ENCODE measurements around the gene DLG2. TPM values are rescaled to one million over a fixed set of nuclear protein-coding genes. Genes with fewer than 3 reads are reported as not detected.

The DLG2 gene
- total and polyA plus RNA-seq, 12 donors = 1.0 to 14.8 (median 7.4) TPM

DNA sequence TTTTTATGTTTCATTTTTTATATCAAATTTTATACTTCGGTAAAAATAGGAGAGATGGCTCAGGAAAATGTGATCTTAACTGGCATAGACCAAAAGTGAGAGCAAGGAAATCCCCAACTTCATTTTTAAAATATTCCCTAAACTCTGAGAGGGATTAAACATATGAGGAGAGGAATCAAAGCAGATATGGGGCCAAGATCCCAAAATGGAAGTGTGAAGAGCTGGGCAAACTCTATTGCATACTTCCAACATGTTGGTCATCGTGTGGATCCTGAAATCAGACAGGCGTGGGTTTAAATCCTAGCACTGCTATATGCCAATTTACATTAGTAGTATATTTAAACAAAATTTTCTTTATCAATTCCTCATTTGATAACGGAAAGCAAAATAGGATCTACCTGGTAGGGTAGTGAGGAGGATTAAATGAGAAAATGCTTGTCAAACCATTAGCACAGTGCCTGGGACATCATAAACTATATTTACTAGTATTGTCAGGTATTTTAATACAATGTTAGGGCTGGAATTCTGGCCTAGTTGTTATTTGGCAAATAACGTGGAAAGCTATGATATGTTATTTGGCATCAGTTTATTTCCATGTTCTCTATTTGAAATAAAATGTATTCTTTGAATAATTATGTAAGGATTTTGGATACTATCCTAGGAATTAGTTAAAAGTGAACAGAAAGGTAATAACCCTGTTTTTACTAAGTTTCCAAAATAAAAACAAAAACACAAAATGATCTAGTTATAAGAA, 1948.1 kb downstream of the DLG2 start:
- H3K4me3 ChIP-seq = no peak overlapping the region
- H3K27ac ChIP-seq = no peak overlapping the region
- TF ChIP-seq, protein P1, sequence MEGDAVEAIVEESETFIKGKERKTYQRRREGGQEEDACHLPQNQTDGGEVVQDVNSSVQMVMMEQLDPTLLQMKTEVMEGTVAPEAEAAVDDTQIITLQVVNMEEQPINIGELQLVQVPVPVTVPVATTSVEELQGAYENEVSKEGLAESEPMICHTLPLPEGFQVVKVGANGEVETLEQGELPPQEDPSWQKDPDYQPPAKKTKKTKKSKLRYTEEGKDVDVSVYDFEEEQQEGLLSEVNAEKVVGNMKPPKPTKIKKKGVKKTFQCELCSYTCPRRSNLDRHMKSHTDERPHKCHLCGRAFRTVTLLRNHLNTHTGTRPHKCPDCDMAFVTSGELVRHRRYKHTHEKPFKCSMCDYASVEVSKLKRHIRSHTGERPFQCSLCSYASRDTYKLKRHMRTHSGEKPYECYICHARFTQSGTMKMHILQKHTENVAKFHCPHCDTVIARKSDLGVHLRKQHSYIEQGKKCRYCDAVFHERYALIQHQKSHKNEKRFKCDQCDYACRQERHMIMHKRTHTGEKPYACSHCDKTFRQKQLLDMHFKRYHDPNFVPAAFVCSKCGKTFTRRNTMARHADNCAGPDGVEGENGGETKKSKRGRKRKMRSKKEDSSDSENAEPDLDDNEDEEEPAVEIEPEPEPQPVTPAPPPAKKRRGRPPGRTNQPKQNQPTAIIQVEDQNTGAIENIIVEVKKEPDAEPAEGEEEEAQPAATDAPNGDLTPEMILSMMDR (IDR thresholded peaks at IDR 0.05) = no peak
- no peaks in the 10 kb centered on the region for H3K9me3 ChIP-seq
- peaks cover 0 to 8% (median 0%) of the 10 kb centered on the region in 9 donors for H3K4me1 ChIP-seq
- no peaks in the 10 kb centered on the region for H3K36me3 ChIP-seq
- no peak for ATAC-seq
- intact Hi-C loops (cut with DNase I) = no loop called here
- WGBS, 2 donors = 91 to 92% methylated on average over 5 of the region's 5 CpGs
- DNase-seq = no peak
- peaks cover 0 to 7% (median 0%) of the 10 kb centered on the region in 7 donors for H3K27me3 ChIP-seq

DNA sequence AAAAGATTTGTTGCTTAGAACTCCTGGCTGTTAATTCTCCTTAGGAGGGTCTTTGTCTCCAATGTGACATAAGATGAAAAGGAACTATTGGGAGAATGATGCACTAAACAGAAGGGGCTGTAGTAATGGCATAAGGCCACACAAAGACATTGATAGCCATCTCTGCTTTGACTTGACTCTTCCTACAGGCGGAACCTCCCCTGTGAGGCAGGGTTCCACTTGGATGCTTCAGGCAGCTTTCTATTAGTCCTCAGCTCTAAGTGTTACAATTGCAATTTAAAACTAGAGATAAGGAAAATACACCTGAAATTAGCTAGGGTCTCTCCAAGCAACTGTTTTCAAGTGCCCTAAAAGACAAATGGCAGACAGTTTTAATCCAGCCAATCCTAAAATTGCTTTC, 1949.4 kb downstream of the DLG2 start:
- TF ChIP-seq, protein P1 (IDR thresholded peaks at IDR 0.05) = no peak
- Histone ChIP-seq H3K27me3 (peaks cover 0 to 5% (median 0%) of the 10 kb centered on the region in 7 donors), H3K36me3 (no peaks in the 10 kb centered on the region), H3K27ac (no peak overlapping the region), H3K9me3 (no peaks in the 10 kb centered on the region), H3K4me3 (no peak overlapping the region), H3K4me1 (peaks cover 0 to 8% (median 0%) of the 10 kb centered on the region in 9 donors)
- intact Hi-C loops (cut with DNase I) = no loop called here
- WGBS, 2 donors = 89 to 90% methylated on average over 1 of the region's 1 CpG
- no peak for DNase-seq
- no peak for ATAC-seq

DNA sequence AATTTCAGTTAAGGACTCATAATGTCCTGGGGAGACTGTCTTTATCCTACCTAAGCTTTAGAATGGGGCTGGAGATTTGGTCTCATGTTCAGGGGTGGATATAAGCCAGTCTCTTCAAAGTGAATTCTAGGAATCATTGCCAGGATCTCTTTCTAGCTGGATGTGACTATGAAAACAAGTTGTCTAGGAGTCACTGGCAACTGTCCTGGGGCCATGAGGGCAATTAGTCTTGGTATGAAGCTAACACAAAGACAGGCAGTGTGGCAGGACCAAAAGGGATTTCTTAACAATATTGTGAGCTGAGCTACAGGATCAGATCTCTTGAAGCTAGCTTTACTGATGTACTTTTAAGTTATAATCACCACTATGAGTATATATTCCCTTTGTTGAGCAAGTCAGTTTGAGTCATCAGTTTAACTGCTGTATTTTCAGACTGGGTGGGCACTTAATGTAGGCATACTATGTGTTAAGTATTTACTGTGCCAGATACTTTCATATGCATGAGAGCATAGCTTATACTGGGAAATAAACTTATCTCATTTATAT, 1951.0 kb downstream of the DLG2 start:
- TF ChIP-seq, protein P1 (IDR thresholded peaks at IDR 0.05) = no peak
- H3K4me1 ChIP-seq = peaks cover 0 to 8% (median 0%) of the 10 kb centered on the region in 9 donors
- intact Hi-C loops (cut with DNase I) = no loop called here
- no peaks in the 10 kb centered on the region for H3K36me3 ChIP-seq
- H3K9me3 ChIP-seq = no peaks in the 10 kb centered on the region
- no peak overlapping the region for H3K4me3 ChIP-seq
- no peak for DNase-seq
- H3K27ac ChIP-seq = no peak overlapping the region
- no peak for ATAC-seq
- no peaks in the 10 kb centered on the region for H3K27me3 ChIP-seq

- WGBS, 2 donors = 81 to 86% methylated on average over 1 of the region's 1 CpG
- Histone ChIP-seq H3K27me3 (no peaks in the 10 kb centered on the region), H3K4me3 (no peak overlapping the region), H3K36me3 (no peaks in the 10 kb centered on the region), H3K27ac (no peak overlapping the region), H3K9me3 (no peaks in the 10 kb centered on the region), H3K4me1 (peaks cover 0 to 8% (median 0%) of the 10 kb centered on the region in 9 donors)
- intact Hi-C loops (cut with DNase I) = no loop called here
- no peak for DNase-seq
- TF ChIP-seq, protein P1 (IDR thresholded peaks at IDR 0.05) = no peak
- no peak for ATAC-seq
Measured at GRCh38 chr11:83674102-83674896, 1952.8 kb downstream of the DLG2 start.

Data from heart right ventricle (tissue), 16 donors.